H9 (cell line): ENCODE measurements around the gene ABCB11. TPM values are rescaled to one million over a fixed set of nuclear protein-coding genes. Genes with fewer than 3 reads are reported as not detected.

Experiments
- DNase-seq: peaks from one replicate; pipeline ENCODE4 v3.0.0-alpha.2; 2017
- H2AFZ ChIP-seq: one replicate; pipeline ENCODE4 v1.6.1; 2013; ENCODE audit warnings: mild to moderate bottlenecking, low read length, control low read depth, moderate library complexity
- H2AK5ac ChIP-seq: 2 replicates; pipeline ENCODE4 v1.6.1; 2013; ENCODE audit warnings: low read length, control low read depth, mixed read lengths; ENCODE audit not compliant: insufficient read length
- H2BK120ac ChIP-seq: one replicate; pipeline ENCODE4 v1.6.1; 2013; ENCODE audit warnings: low read depth, mild to moderate bottlenecking, low read length, control low read depth, inconsistent platforms; ENCODE audit not compliant: poor library complexity, severe bottlenecking
- H2BK12ac ChIP-seq: 2 replicates; pipeline ENCODE4 v1.6.1; 2013; ENCODE audit warnings: low read length, control low read depth, mixed read lengths, low read depth; ENCODE audit not compliant: insufficient read length
- H2BK15ac ChIP-seq: 2 replicates; pipeline ENCODE4 v1.6.1; 2013; ENCODE audit warnings: low read depth, low read length, control low read depth
- H2BK20ac ChIP-seq: one replicate; pipeline ENCODE4 v1.6.1; 2013; ENCODE audit warnings: low read depth, mild to moderate bottlenecking, low read length, control low read depth, inconsistent platforms; ENCODE audit not compliant: poor library complexity, severe bottlenecking
- H2BK5ac ChIP-seq: 2 replicates; pipeline ENCODE4 v1.6.1; 2013; ENCODE audit warnings: low read length, control low read depth, mixed read lengths; ENCODE audit not compliant: insufficient read length
- H3K14ac ChIP-seq: 2 replicates; pipeline ENCODE4 v1.6.1; 2013; ENCODE audit warnings: low read length, control low read depth; ENCODE audit not compliant: insufficient read depth
- H3K18ac ChIP-seq: 2 replicates; pipeline ENCODE4 v1.6.1; 2013; ENCODE audit warnings: low read depth, mild to moderate bottlenecking, mixed read lengths, low read length, control low read depth; ENCODE audit not compliant: insufficient read length
- H3K23ac ChIP-seq: 2 replicates; pipeline ENCODE4 v1.6.1; 2013; ENCODE audit warnings: low read length, control low read depth, mixed read lengths, low read depth; ENCODE audit not compliant: insufficient read length
- H3K23me2 ChIP-seq: 2 replicates; pipeline ENCODE4 v1.6.1; 2013; ENCODE audit warnings: low read depth, mild to moderate bottlenecking, mixed read lengths, low read length, control low read depth; ENCODE audit not compliant: insufficient read length, poor library complexity, severe bottlenecking
- H3K27ac ChIP-seq: 2 replicates; pipeline ENCODE4 v1.5.1; 2013; ENCODE audit warnings: low read length, control low read depth, mixed read lengths, low read depth; ENCODE audit not compliant: insufficient read length
- H3K27me3 ChIP-seq: 2 replicates; pipeline ENCODE4 v1.6.1; 2013; ENCODE audit warnings: low read length, control low read depth, inconsistent platforms; ENCODE audit not compliant: insufficient read depth
- H3K4ac ChIP-seq: 2 replicates; pipeline ENCODE4 v1.6.1; 2013; ENCODE audit warnings: low read depth, mild to moderate bottlenecking, control low read depth, inconsistent platforms, low read length, moderate library complexity
- H3K4me1 ChIP-seq: 2 replicates; pipeline ENCODE4 v1.6.1; 2013; ENCODE audit warnings: low read length, control low read depth, inconsistent platforms; ENCODE audit not compliant: insufficient read depth
- H3K4me2 ChIP-seq: 2 replicates; pipeline ENCODE4 v1.6.1; 2013; ENCODE audit warnings: low read length, control low read depth, mixed read lengths; ENCODE audit not compliant: insufficient read length, insufficient read depth
- H3K56ac ChIP-seq: 2 replicates; pipeline ENCODE4 v1.6.1; 2013; ENCODE audit warnings: low read depth, mild to moderate bottlenecking, mixed read lengths, low read length, control low read depth; ENCODE audit not compliant: insufficient read length
- H3K79me1 ChIP-seq: 2 replicates; pipeline ENCODE4 v1.6.1; 2013; ENCODE audit warnings: low read depth, mild to moderate bottlenecking, moderate library complexity, low read length, control low read depth, inconsistent platforms; ENCODE audit not compliant: insufficient read depth, poor library complexity, severe bottlenecking
- H3K79me2 ChIP-seq: 2 replicates; pipeline ENCODE4 v1.6.1; 2013; ENCODE audit warnings: low read length, control low read depth, inconsistent platforms; ENCODE audit not compliant: insufficient read depth
- H3K9ac ChIP-seq: 2 replicates; pipeline ENCODE4 v1.6.1; 2013; ENCODE audit warnings: low read length, control low read depth, mixed read lengths; ENCODE audit not compliant: insufficient read length; ENCODE audit errors: extremely low read depth
- H3K9me3 ChIP-seq: one replicate; pipeline ENCODE4 v1.6.1; 2013; ENCODE audit warnings: low read depth, low read length, inconsistent platforms; ENCODE audit not compliant: control insufficient read depth
- H3T11ph ChIP-seq: one replicate; pipeline ENCODE4 v1.6.1; 2013; ENCODE audit warnings: mild to moderate bottlenecking, low read length, control low read depth, inconsistent platforms
- H4K20me1 ChIP-seq: one replicate; pipeline ENCODE4 v1.6.1; 2013; ENCODE audit not compliant: control insufficient read depth, insufficient read length, insufficient read depth
- H4K5ac ChIP-seq: 2 replicates; pipeline ENCODE4 v1.6.1; 2013; ENCODE audit warnings: low read depth, mild to moderate bottlenecking, mixed read lengths, low read length, control low read depth; ENCODE audit not compliant: insufficient read length
- H4K8ac ChIP-seq: replicated peaks from 2 replicates; pipeline ENCODE4 v1.6.1; 2013; ENCODE audit warnings: low read length, control low read depth, mixed read lengths, low read depth; ENCODE audit not compliant: insufficient read length
- H4K91ac ChIP-seq: 2 replicates; pipeline ENCODE4 v1.6.1; 2013; ENCODE audit warnings: low read depth, mild to moderate bottlenecking, moderate library complexity, mixed read lengths, low read length, control low read depth; ENCODE audit not compliant: insufficient read length
- H3K27ac Mint-ChIP-seq, 3 experiments: 2 replicates in 2 of 3; 3 replicates in 1 of 3; pipeline ENCODE4 v1.8.0; 2020 to 2021; ENCODE audit warnings: mixed read lengths in 3 of 3, mild to moderate bottlenecking in 1 of 3, moderate library complexity in 1 of 3
- H3K27me3 Mint-ChIP-seq: 2 replicates; pipeline ENCODE4 v1.8.0; 2021; ENCODE audit warnings: low read depth, mild to moderate bottlenecking, moderate library complexity, mixed read lengths
- H3K36me3 Mint-ChIP-seq, 3 experiments: 2 replicates in 2 of 3; 3 replicates in 1 of 3; pipeline ENCODE4 v1.8.0; 2020 to 2021; ENCODE audit warnings: low read depth in 3 of 3, mixed read lengths in 3 of 3; ENCODE audit not compliant: insufficient read depth in 1 of 3
- H3K4me1 Mint-ChIP-seq, 2 experiments: 2 replicates each; pipeline ENCODE4 v1.8.0; 2020; ENCODE audit warnings: mixed read lengths in 2 of 2
- H3K4me3 Mint-ChIP-seq, 2 experiments: 2 replicates in 1 of 2; 3 replicates in 1 of 2; pipeline ENCODE4 v1.8.0; 2020 to 2021; ENCODE audit warnings: mild to moderate bottlenecking in 2 of 2, mixed read lengths in 2 of 2, moderate library complexity in 1 of 2
- H3K9me3 Mint-ChIP-seq, 2 experiments: 2 replicates in 1 of 2; 3 replicates in 1 of 2; pipeline ENCODE4 v1.8.0; 2020; ENCODE audit warnings: mild to moderate bottlenecking in 2 of 2, mixed read lengths in 2 of 2, moderate library complexity in 1 of 2
- WGBS: extraction: QIAGEN DNeasy Blood & Tissue Kit; methylation state at CpG from one replicate; pipeline ENCODE4 v1.1.7; 2013; ENCODE audit warnings: missing lambda C conversion rate, low lambda C conversion rate, mixed read lengths; ENCODE audit not compliant: insufficient read length; ENCODE audit errors: extremely low coverage; 5-methylcytosine and 5-hydroxymethylcytosine counted together
- total RNA-seq: library from RNA; stranded (reverse); gene quantifications from 2 replicates; pipeline ENCODE4 v1.2.1, GENCODE V29; 2021
- TF ChIP-seq, protein P1 (sequence below): fragments of 200-600 bp; sonication (generic); conservative IDR thresholded peaks from 3 replicates; pipeline ENCODE4 v1.8.0; 2021; ENCODE audit warnings: antibody characterized with exemption, mild to moderate bottlenecking

The ABCB11 gene
- total RNA-seq, 1 experiment from 2014 or later: not detected

DNA sequence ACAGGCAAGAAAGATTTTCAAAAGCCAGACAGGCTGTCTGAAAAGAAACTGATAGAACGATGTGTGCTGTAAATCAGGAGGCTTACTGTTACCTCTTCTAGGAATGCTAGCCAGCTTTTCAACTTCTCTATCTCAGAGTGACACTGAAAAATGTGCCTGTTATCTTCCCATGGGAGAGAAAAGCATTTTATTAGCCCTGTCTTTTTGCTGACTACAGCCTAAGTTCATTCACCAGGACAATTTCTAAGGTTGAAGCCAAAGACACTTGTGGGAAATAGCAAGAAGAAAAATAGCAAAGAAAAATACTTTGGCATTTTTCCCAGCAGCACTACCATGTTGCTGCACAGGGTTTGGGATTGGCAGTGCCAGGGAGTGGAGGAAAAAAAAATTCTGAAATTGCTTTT is 34.0 kb downstream of the ABCB11 start:
- H4K5ac ChIP-seq: no peak overlapping the region
- peaks cover 0 to 4% of the 10 kb centered on the region in 2 experiments; a peak in 1 of 4 replicates for H3K4me1 Mint-ChIP-seq
- TF ChIP-seq, protein P1, sequence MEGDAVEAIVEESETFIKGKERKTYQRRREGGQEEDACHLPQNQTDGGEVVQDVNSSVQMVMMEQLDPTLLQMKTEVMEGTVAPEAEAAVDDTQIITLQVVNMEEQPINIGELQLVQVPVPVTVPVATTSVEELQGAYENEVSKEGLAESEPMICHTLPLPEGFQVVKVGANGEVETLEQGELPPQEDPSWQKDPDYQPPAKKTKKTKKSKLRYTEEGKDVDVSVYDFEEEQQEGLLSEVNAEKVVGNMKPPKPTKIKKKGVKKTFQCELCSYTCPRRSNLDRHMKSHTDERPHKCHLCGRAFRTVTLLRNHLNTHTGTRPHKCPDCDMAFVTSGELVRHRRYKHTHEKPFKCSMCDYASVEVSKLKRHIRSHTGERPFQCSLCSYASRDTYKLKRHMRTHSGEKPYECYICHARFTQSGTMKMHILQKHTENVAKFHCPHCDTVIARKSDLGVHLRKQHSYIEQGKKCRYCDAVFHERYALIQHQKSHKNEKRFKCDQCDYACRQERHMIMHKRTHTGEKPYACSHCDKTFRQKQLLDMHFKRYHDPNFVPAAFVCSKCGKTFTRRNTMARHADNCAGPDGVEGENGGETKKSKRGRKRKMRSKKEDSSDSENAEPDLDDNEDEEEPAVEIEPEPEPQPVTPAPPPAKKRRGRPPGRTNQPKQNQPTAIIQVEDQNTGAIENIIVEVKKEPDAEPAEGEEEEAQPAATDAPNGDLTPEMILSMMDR: no peak

More for the DNA sequence above, 34.0 kb downstream of the ABCB11 start:
- Histone ChIP-seq H3K4me1 (no peaks in the 10 kb centered on the region), H3K4ac (no peak overlapping the region), H4K91ac (no peak overlapping the region), H3K4me2 (no peak overlapping the region), H2BK12ac (no peak overlapping the region), H2BK120ac (no peak overlapping the region), H3K79me2 (no peaks in the 10 kb centered on the region), H2AK5ac (no peak overlapping the region), H3T11ph (no peak overlapping the region), H3K27me3 (no peaks in the 10 kb centered on the region), H3K23me2 (no peaks in the 10 kb centered on the region), H3K79me1 (no peaks in the 10 kb centered on the region), H4K8ac (no peak overlapping the region), H2BK15ac (no peak overlapping the region), H2BK20ac (no peak overlapping the region), H3K9me3 (no peaks in the 10 kb centered on the region), H3K18ac (no peak overlapping the region), H2BK5ac (no peak overlapping the region), H2AFZ (no peak overlapping the region), H3K14ac (no peak overlapping the region), H4K20me1 (no peaks in the 10 kb centered on the region), H3K9ac (no peak overlapping the region), H3K56ac (no peak overlapping the region), H3K27ac (no peak overlapping the region), H3K23ac (no peak overlapping the region)
- Mint-ChIP-seq H3K4me3 (no peak overlapping the region), H3K27ac (no peak overlapping the region), H3K36me3 (no peaks in the 10 kb centered on the region), H3K9me3 (no peaks in the 10 kb centered on the region), H3K27me3 (no peaks in the 10 kb centered on the region)
- no peak for DNase-seq
- no CpG with 5 or more reads among the region's 1 CpG for WGBS
